RKO (cell line): Measurements from ENCODE around the gene PRKCE.
A peak's percentile ranks its signal among the peaks of the same experiment; 100 is the strongest.
"Not testable (repeated sequence)": the region's sequence is repeated elsewhere in the genome, so short reads cannot be mapped to it uniquely, and the experiment has no call there.

Experiments used
- DNase-seq: peaks from one replicate; pipeline ENCODE4 v3.0.0-alpha.2; 2016; ENCODE audit warnings: low spot score

The PRKCE gene

GRCh38 chr2:45669032-45669486 is 17.6 kb downstream of the PRKCE start:
- no peak for DNase-seq

- DNase-seq = no peak
Observed at GRCh38 chr2:45670646-45671045, 19.2 kb downstream of the PRKCE start.

GRCh38 chr2:45672138-45672537 is 20.7 kb downstream of the PRKCE start:
- DNase-seq = no peak

- no peak for DNase-seq
Observed at GRCh38 chr2:45674035-45674816, 22.8 kb downstream of the PRKCE start.

GRCh38 chr2:45675263-45675812 is 23.9 kb downstream of the PRKCE start:
- no peak for DNase-seq

- DNase-seq = no peak
Observed at GRCh38 chr2:45676088-45676487, 24.6 kb downstream of the PRKCE start.

DNA sequence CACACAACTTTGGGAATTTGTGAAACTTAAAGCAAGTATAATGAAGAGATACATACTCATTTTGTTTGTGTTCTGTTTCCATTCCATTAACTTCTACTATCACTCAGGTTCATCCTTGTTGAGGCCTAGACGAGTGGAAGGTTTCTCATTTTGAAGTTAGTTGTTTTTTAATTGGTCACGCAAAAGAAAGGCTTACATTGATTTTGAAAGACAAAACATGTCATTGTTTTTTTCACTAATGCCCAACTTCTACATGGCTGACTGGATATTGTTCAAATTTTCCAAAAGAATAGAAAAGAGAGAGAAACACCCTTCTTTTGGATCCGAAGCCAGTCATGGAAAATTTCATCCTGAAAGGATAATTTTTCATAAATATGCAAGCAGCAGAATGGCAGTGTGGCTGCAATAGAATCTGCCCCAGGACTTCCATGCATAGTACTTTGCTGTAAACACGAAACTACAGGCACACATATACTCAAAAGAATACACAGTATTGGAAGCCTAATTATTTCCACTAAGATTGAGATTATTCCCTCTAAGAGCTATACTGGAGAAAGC is 27.4 kb downstream of the PRKCE start:
- no peak for DNase-seq

GRCh38 chr2:45680351-45680967 is 29.0 kb downstream of the PRKCE start:
- no peak for DNase-seq

GRCh38 chr2:45681675-45682074 is 30.2 kb downstream of the PRKCE start:
- peak; percentile 96 for DNase-seq

GRCh38 chr2:45683292-45683691 is 31.8 kb downstream of the PRKCE start:
- DNase-seq = no peak

GRCh38 chr2:45684756-45685155 is 33.3 kb downstream of the PRKCE start:
- no peak for DNase-seq

- no peak for DNase-seq
Observed at GRCh38 chr2:45685260-45685659, 33.8 kb downstream of the PRKCE start.

GRCh38 chr2:45687964-45688363 is 36.5 kb downstream of the PRKCE start:
- no peak for DNase-seq

- no peak for DNase-seq
Observed at GRCh38 chr2:45688479-45689298, 37.2 kb downstream of the PRKCE start.

GRCh38 chr2:45690231-45690630 is 38.8 kb downstream of the PRKCE start:
- DNase-seq = no peak

- DNase-seq = no peak
Observed at GRCh38 chr2:45691171-45691999, 39.9 kb downstream of the PRKCE start.

DNA sequence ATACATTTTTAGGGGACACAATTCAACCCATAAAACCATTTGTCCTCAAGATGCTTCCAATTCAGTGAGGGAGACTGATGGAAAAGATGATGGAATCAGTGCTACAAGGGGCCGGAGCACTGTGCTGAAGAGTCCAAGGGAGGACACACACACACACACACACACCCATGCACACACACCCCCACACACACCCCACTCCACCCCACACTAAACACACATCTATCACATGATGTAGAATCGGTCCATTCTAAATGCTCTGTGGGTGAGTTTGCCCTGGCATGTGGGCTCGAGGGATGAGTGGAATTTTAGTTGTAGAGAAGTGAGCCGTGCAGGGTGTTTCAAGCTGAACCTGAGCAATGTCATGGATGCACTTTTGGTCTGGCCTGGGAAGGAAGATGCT is 41.1 kb downstream of the PRKCE start:
- DNase-seq = no peak

DNA sequence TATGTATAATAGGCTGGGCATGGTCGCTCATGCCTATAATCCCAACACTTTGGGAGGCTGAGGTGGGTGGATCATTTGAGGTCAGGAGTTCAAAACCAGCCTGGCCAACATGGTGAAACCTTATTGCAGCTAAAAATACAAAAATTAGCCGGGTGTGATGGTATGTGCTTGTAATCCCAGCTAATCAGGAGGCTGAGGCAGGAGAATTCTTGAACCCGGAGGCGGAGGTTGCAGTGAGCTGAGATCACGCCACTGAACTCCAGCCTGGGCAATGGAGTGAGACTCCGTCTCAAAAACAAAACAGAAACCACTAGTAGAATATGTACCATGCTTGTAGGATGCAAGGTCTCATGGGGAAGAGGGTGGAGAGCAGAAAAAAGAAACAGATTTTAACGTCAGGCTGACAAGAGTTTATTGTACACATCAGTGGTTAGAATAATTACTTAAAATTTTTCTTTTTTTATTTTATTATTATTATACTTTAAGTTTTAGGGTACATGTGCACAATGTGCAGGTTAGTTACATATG is 44.1 kb downstream of the PRKCE start:
- not testable (repeated sequence) for DNase-seq

DNA sequence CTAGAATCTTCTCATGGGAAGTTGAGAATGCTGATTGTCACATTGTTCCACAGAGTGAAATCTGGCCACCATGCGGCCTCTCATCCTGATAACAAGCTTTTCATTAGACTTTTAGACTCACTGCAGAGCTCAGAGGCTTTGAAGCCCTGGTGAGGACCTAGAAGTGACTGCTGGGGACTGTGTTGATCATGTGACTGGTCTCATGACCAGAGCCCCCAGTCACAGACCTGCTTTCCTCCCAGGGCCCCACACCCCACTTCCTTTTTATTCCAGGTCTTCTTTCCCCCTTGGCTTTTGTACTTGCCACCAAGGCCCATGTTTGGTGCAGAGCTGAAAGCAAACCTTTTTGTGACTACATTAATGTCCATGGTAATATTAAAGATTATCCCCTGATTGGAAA is 45.2 kb downstream of the PRKCE start:
- DNase-seq = no peak

DNA sequence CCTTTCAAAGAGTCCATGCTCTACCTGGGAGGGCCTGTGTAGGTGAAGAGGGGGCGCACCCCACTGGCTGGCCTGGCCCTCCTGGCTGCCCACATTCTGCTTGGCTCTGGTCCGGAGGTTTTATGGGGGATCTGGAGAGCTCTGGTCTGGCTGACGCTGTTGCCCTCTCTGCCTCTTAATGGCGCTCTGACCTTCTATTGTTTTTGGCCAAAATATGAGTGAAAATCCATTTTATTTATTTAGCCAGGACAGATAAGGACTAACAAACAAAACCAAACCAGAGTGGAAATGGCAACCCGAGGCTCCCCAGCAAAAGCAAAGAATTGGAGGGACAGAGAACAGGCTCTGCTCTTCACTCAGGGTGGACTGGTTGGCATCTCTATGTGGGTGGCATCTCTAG is 45.7 kb downstream of the PRKCE start:
- no peak for DNase-seq

DNA sequence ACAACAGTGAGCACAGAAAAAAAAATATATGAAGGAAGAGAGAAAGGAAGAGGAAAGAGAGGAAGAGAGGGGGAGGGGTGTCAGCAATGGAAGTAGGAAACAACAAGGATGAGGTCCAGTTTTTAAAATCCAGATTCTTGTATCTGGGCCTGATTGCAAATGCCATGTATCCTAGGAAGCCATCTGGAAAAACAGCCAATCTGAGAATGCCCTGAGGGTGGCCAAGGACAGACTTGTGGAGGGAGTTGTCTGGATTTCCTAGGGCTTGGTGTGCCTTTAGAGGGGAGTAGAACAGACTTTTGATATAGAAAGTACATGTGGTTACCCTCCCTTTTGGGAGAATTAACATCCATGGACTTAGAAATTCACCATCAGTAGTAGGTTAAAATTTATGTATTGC is 47.1 kb downstream of the PRKCE start:
- DNase-seq = no peak
